Endothelial cell of umbilical vein (primary cell): Measurements from ENCODE around the gene LLGL2. TPM values are rescaled to one million over a fixed set of nuclear protein-coding genes. Genes with fewer than 3 reads are reported as not detected.

Experiments used
- BruUV-seq: library from RNA; stranded (reverse); fragments of 400-500 nt; replicated peaks from 2 replicates; lab custom pipeline; 2021; lab: Mats Ljungman, UMichigan
- CTCF ChIA-PET: fragments of 300-600, 350-600 bp; sonication (Branson Sonifier 250); formaldehyde crosslinking; loops from one replicate; lab custom pipeline; 2021; ENCODE audit warnings: antibody characterized with exemption, inconsistent platforms; lab: Charles Lee
- POLR2A ChIA-PET: fragments of 300-600, 350-600 bp; sonication (Branson Sonifier 250); formaldehyde crosslinking; loops from one replicate; lab custom pipeline; 2021; ENCODE audit warnings: antibody characterized with exemption, inconsistent platforms; lab: Charles Lee
- DNase-seq: peaks from one replicate; pipeline ENCODE4 v3.0.0-alpha.2; 2011; ENCODE audit warnings: low read depth, low spot score
- FAIRE-seq: peaks from 2 replicates; lab custom pipeline; 2011; peaks lifted over from hg19 to GRCh38; lab: Jason Lieb, UNC
- H2AFZ ChIP-seq: 2 replicates; pipeline ENCODE4 v1.6.0; 2012; ENCODE audit warnings: low read depth, low read length, control low read depth, inconsistent platforms
- H3K27ac ChIP-seq: 2 replicates; pipeline ENCODE4 v1.5.1; 2011; ENCODE audit warnings: low read depth, mild to moderate bottlenecking, control low read depth, low read length, moderate library complexity; ENCODE audit not compliant: insufficient read depth
- H3K27me3 ChIP-seq, 2 experiments: 2 replicates each; pipeline versions ENCODE4 v1.6.0 to v1.6.1; 2011; ENCODE audit warnings: low read length in 2 of 2, mixed read lengths in 1 of 2; ENCODE audit not compliant: control insufficient read depth in 2 of 2, insufficient read depth in 2 of 2
- H3K36me3 ChIP-seq, 2 experiments: 2 replicates in 1 of 2; 3 replicates in 1 of 2; pipeline ENCODE4 v1.5.1; 2011; ENCODE audit warnings: low read length in 2 of 2, mild to moderate bottlenecking in 1 of 2, moderate library complexity in 1 of 2; ENCODE audit not compliant: control insufficient read depth in 2 of 2, insufficient read depth in 2 of 2; ENCODE audit errors: extremely low read depth in 1 of 2
- H3K4me1 ChIP-seq: 3 replicates; pipeline ENCODE4 v1.5.1; 2011; ENCODE audit warnings: mild to moderate bottlenecking, low read length; ENCODE audit not compliant: control insufficient read depth, insufficient read depth; ENCODE audit errors: extremely low read depth
- H3K4me2 ChIP-seq: 2 replicates; pipeline ENCODE4 v1.6.1; 2011; ENCODE audit warnings: low read length, control low read depth, mixed read lengths; ENCODE audit not compliant: insufficient read depth
- H3K4me3 ChIP-seq, 3 experiments: fragments of 200-600 bp in 1 of 3; sonication (generic), shearing (Covaris generic) in 1 of 3; replicated peaks in 1 of 3; 2 replicates each; pipeline ENCODE4 v1.5.1; 2011 to 2016; ENCODE audit warnings: control low read depth in 3 of 3, low read length in 3 of 3, mild to moderate bottlenecking in 2 of 3, inconsistent platforms in 1 of 3, low read depth in 1 of 3, moderate library complexity in 1 of 3; ENCODE audit not compliant: insufficient read depth in 1 of 3
- H3K79me2 ChIP-seq: 2 replicates; pipeline ENCODE4 v1.6.0; 2012; ENCODE audit warnings: low read length, inconsistent platforms; ENCODE audit not compliant: control insufficient read depth, insufficient read depth
- H3K9ac ChIP-seq: replicated peaks from 2 replicates; pipeline ENCODE3; 2011; ENCODE audit warnings: low read length, control low read depth; ENCODE audit not compliant: insufficient read depth; ENCODE audit errors: extremely low read depth
- H3K9me1 ChIP-seq: replicated peaks from 3 replicates; pipeline ENCODE4 v1.6.0; 2011; ENCODE audit warnings: mild to moderate bottlenecking, low read length; ENCODE audit not compliant: control insufficient read depth, insufficient read depth; ENCODE audit errors: extremely low read depth
- H3K9me3 ChIP-seq: replicated peaks from 2 replicates; pipeline ENCODE4 v1.5.1; 2012; ENCODE audit warnings: low read length, inconsistent platforms; ENCODE audit not compliant: control insufficient read depth, insufficient read depth
- H4K20me1 ChIP-seq: replicated peaks from 2 replicates; pipeline ENCODE3; 2011; ENCODE audit warnings: mild to moderate bottlenecking, low read length; ENCODE audit not compliant: control insufficient read depth, insufficient read depth; ENCODE audit errors: extremely low read depth
- CTCF ChIP-seq, 2 donors: IDR thresholded peaks; 1 replicate in 1 of 2; 2 replicates in 1 of 2; pipeline ENCODE4 v1.5.1; 2011; ENCODE audit warnings: low read length in 2 of 2, mild to moderate bottlenecking in 2 of 2, moderate library complexity in 2 of 2, control low read depth in 1 of 2, inconsistent platforms in 1 of 2, low read depth in 1 of 2; ENCODE audit not compliant: insufficient read depth in 1 of 2; ENCODE audit errors: extremely low read depth in 1 of 2
- EZH2 ChIP-seq: IDR thresholded peaks from 2 replicates; pipeline ENCODE4 v1.6.1; 2012; ENCODE audit warnings: borderline replicate concordance, low read depth, mild to moderate bottlenecking, moderate library complexity, low read length, inconsistent platforms; ENCODE audit not compliant: severe bottlenecking
- FOS ChIP-seq: IDR thresholded peaks from 2 replicates; pipeline ENCODE4 v1.6.1; 2011; ENCODE audit warnings: mild to moderate bottlenecking, low read length, moderate library complexity, borderline replicate concordance; ENCODE audit not compliant: insufficient read depth
- GATA2 ChIP-seq: IDR thresholded peaks from 2 replicates; pipeline ENCODE4 v1.7.0; 2011; ENCODE audit warnings: low read depth, mild to moderate bottlenecking, moderate library complexity, mixed read lengths, low read length; ENCODE audit not compliant: insufficient read length, insufficient read depth
- JUN ChIP-seq: IDR thresholded peaks from 2 replicates; pipeline ENCODE4 v1.6.1; 2011; ENCODE audit warnings: borderline replicate concordance, low read depth; ENCODE audit not compliant: insufficient read length, insufficient read depth
- MAX ChIP-seq: IDR thresholded peaks from 2 replicates; pipeline ENCODE4 v1.6.1; 2011; ENCODE audit not compliant: insufficient read depth, insufficient read length
- MYC ChIP-seq: IDR thresholded peaks from one replicate; pipeline ENCODE4 v1.6.1; 2011; ENCODE audit warnings: mild to moderate bottlenecking, low read depth, low read length
- POLR2A ChIP-seq: IDR thresholded peaks from 2 replicates; pipeline ENCODE4 v1.6.1; 2012; ENCODE audit warnings: low read depth, mild to moderate bottlenecking, control low read depth, low read length
- POLR2AphosphoS5 ChIP-seq: IDR thresholded peaks from 2 replicates; pipeline ENCODE4 v1.6.1; 2012; ENCODE audit warnings: low read depth, mild to moderate bottlenecking, control low read depth, low read length, moderate library complexity; ENCODE audit not compliant: insufficient read depth
- dilution Hi-C: fragments of 300-500 bp; cut with MboI; formaldehyde crosslinking; loops from one replicate; pipeline ENCODE4 v1.15.0; 2019; ENCODE audit warnings: low sequenced_read_pairs; ENCODE audit not compliant: extremely low pct_ligation_motif_present
- intact Hi-C: fragments of 100-400 bp; cut with micrococcal nuclease; formaldehyde crosslinking; loops from one replicate; pipeline ENCODE4 v1.10.0; 2022
- polyA plus RNA-seq, 4 experiments: library from polyadenylated mRNA; depleted of rRNA in 3 of 4; stranded (reverse) in 3 of 4; unstranded in 1 of 4; fragments of >200 nt; gene quantifications; 2 replicates each; pipeline versions ENCODE4 v1.2.1 to v1.2.3, GENCODE V29; 2011 to 2012; ENCODE audit warnings: missing spikeins in 1 of 4
- total RNA-seq: library from RNA; stranded (reverse); gene quantifications from 2 replicates; pipeline ENCODE4 v1.2.3, GENCODE V29; 2021

Gene LLGL2
- total and polyA plus RNA-seq, 2 donors (not counting 3 experiments of a cell fraction or from before 2014, with no cell fraction given), result 5.3 to 5.4 TPM

GRCh38 chr17:75617218-75617617 lies 91.7 kb downstream of the LLGL2 start:
- Histone ChIP-seq H3K9me3 (no peaks in the 10 kb centered on the region), H3K4me1 (no peaks in the 10 kb centered on the region), H2AFZ (no peak overlapping the region), H3K27ac (no peak overlapping the region), H3K79me2 (no peaks in the 10 kb centered on the region), H3K4me2 (no peak overlapping the region), H4K20me1 (no peaks in the 10 kb centered on the region), H3K9me1 (no peaks in the 10 kb centered on the region), H3K9ac (no peak overlapping the region), H3K4me3 (no peak overlapping the region), H3K36me3 (no peaks in the 10 kb centered on the region), H3K27me3 (no peaks in the 10 kb centered on the region)
- dilution Hi-C loops, result no loop called here
- TF ChIP-seq POLR2AphosphoS5, result no peak
- ChIA-PET CTCF (interaction anchor here (1.3 to 9.8 kb wide), 7 partner anchors 8 to 136 kb away, joined by 3 to 65 read pairs (median 9); partner anchors contain the start of gene SMIM5), POLR2A (no interaction called here)
- no peak for FAIRE-seq
- intact Hi-C loops, result no loop called here
- BruUV-seq, result no TSS peak
- DNase-seq, result no peak

GRCh38 chr17:75617675-75618074 lies 92.2 kb downstream of the LLGL2 start:
- no peak for TF ChIP-seq MAX
- no peak for TF ChIP-seq FOS
- TF ChIP-seq JUN, result no peak
- no peak for TF ChIP-seq MYC
- TF ChIP-seq CTCF (IDR thresholded peaks at IDR 0.05; ENCODE audit: extremely low read depth in 1 of 2, insufficient read depth in 1 of 2, low read depth in 1 of 2, low read length in 2 of 2), result no peak
- no peak for TF ChIP-seq POLR2AphosphoS5
- TF ChIP-seq EZH2, result no peak
- no peak for TF ChIP-seq POLR2A
- no peak for TF ChIP-seq GATA2
- H4K20me1 ChIP-seq, result no peaks in the 10 kb centered on the region
- no peaks in the 10 kb centered on the region for H3K27me3 ChIP-seq
- POLR2A ChIA-PET, result no interaction called here
- no peak overlapping the region for H2AFZ ChIP-seq
- H3K9ac ChIP-seq, result no peak overlapping the region
- H3K9me1 ChIP-seq, result no peaks in the 10 kb centered on the region
- no peaks in the 10 kb centered on the region for H3K36me3 ChIP-seq
- H3K4me3 ChIP-seq, result no peak overlapping the region
- no peak overlapping the region for H3K4me2 ChIP-seq
- FAIRE-seq, result no peak
- BruUV-seq, result no TSS peak
- dilution Hi-C loops (no loop called here), intact Hi-C loops (no loop called here)
- no peak for DNase-seq
- H3K9me3 ChIP-seq, result no peaks in the 10 kb centered on the region
- H3K79me2 ChIP-seq, result no peaks in the 10 kb centered on the region
- no peaks in the 10 kb centered on the region for H3K4me1 ChIP-seq
- CTCF ChIA-PET, result interaction anchor here (1.3 to 9.8 kb wide), 6 partner anchors 16 to 136 kb away, joined by 3 to 65 read pairs (median 8); partner anchors contain the start of gene SMIM5
- H3K27ac ChIP-seq, result no peak overlapping the region
